GM19468 (cell line): ENCODE measurements around the gene ARHGEF38.
"Not testable (repeated sequence)": the region's sequence is repeated elsewhere in the genome, so short reads cannot be mapped to it uniquely, and the experiment has no call there.

ENCODE experiments used
- ATAC-seq: cut with Tn5 transposase; IDR thresholded peaks from one replicate; pipeline ENCODE4 v1.9.1; 2021; ENCODE audit warnings: mild to moderate bottlenecking, moderate library complexity, moderate number of reproducible peaks; ENCODE audit not compliant: unreplicated experiment; ENCODE audit errors: extremely low read depth

The ARHGEF38 gene

GRCh38 chr4:105637408-105638176 is 85.2 kb downstream of the ARHGEF38 start:
- peak; percentile 87 for ATAC-seq

GRCh38 chr4:105641845-105642244 is 89.4 kb downstream of the ARHGEF38 start:
- no peak for ATAC-seq

GRCh38 chr4:105644257-105644656 is 91.8 kb downstream of the ARHGEF38 start:
- ATAC-seq = no peak

- ATAC-seq = no peak
Observed at GRCh38 chr4:105645440-105645839, 93.0 kb downstream of the ARHGEF38 start.

GRCh38 chr4:105650190-105650589 is 97.8 kb downstream of the ARHGEF38 start:
- ATAC-seq = no peak

- ATAC-seq = no peak
Observed at GRCh38 chr4:105651884-105652283, 99.5 kb downstream of the ARHGEF38 start.

GRCh38 chr4:105652286-105652888 is 100.0 kb downstream of the ARHGEF38 start:
- ATAC-seq = no peak

- ATAC-seq = no peak
Observed at GRCh38 chr4:105657117-105657765, 104.8 kb downstream of the ARHGEF38 start.

GRCh38 chr4:105659190-105659589 is 106.8 kb downstream of the ARHGEF38 start:
- no peak for ATAC-seq

GRCh38 chr4:105661028-105661427 is 108.6 kb downstream of the ARHGEF38 start:
- ATAC-seq = no peak

- ATAC-seq = no peak
Observed at GRCh38 chr4:105662935-105663675, 110.7 kb downstream of the ARHGEF38 start.

- no peak for ATAC-seq
Observed at GRCh38 chr4:105666693-105667092, 114.3 kb downstream of the ARHGEF38 start.

- ATAC-seq = no peak
Observed at GRCh38 chr4:105670684-105671083, 118.3 kb downstream of the ARHGEF38 start.

- ATAC-seq = no peak
Observed at GRCh38 chr4:105671301-105671700, 118.9 kb downstream of the ARHGEF38 start.

GRCh38 chr4:105674011-105674410 is 121.6 kb downstream of the ARHGEF38 start:
- ATAC-seq = no peak

GRCh38 chr4:105677709-105678108 is 125.3 kb downstream of the ARHGEF38 start:
- no peak for ATAC-seq

GRCh38 chr4:105679186-105679585 is 126.8 kb downstream of the ARHGEF38 start:
- ATAC-seq = no peak

- no peak for ATAC-seq
Observed at GRCh38 chr4:105683038-105683437, 130.6 kb downstream of the ARHGEF38 start.

- no peak for ATAC-seq
Observed at GRCh38 chr4:105686571-105686970, 134.2 kb downstream of the ARHGEF38 start.

- ATAC-seq = not testable (repeated sequence)
Observed at GRCh38 chr4:105694812-105695211, 142.4 kb downstream of the ARHGEF38 start.

GRCh38 chr4:105695832-105696231 is 143.4 kb downstream of the ARHGEF38 start:
- not testable (repeated sequence) for ATAC-seq
